Measurements from ENCODE around the gene TRPC1.
A peak's percentile ranks its signal among the peaks of the same experiment; 100 is the strongest.

Gene TRPC1

GRCh38 chr3:142768338-142768737 lies 44.5 kb downstream of the TRPC1 start:
- no peak for DNase-seq

GRCh38 chr3:142777927-142778326 lies 54.1 kb downstream of the TRPC1 start:
- DNase-seq = no peak

- no peak for DNase-seq
These were observed 54.7 kb downstream of the TRPC1 start for GRCh38 chr3:142778541-142778940.

GRCh38 chr3:142779591-142779990 lies 55.8 kb downstream of the TRPC1 start:
- DNase-seq = no peak

GRCh38 chr3:142782616-142783015 lies 58.8 kb downstream of the TRPC1 start:
- no peak for DNase-seq

- DNase-seq = no peak
These were observed 60.4 kb downstream of the TRPC1 start for GRCh38 chr3:142784228-142784627.

GRCh38 chr3:142785996-142786395 lies 62.2 kb downstream of the TRPC1 start:
- no peak for DNase-seq

GRCh38 chr3:142787719-142788118 lies 63.9 kb downstream of the TRPC1 start:
- no peak for DNase-seq

GRCh38 chr3:142794508-142794907 lies 70.7 kb downstream of the TRPC1 start:
- no peak for DNase-seq

- no peak for DNase-seq
These were observed 71.5 kb downstream of the TRPC1 start for GRCh38 chr3:142795332-142795731.

- no peak for DNase-seq
These were observed 73.0 kb downstream of the TRPC1 start for GRCh38 chr3:142796823-142797222.

GRCh38 chr3:142801746-142802145 lies 77.9 kb downstream of the TRPC1 start:
- DNase-seq = no peak

- DNase-seq = no peak
These were observed 79.1 kb downstream of the TRPC1 start for GRCh38 chr3:142802891-142803290.

- no peak for DNase-seq
These were observed 84.5 kb downstream of the TRPC1 start for GRCh38 chr3:142808103-142808917.

GRCh38 chr3:142809259-142809658 lies 85.4 kb downstream of the TRPC1 start:
- DNase-seq = no peak

- no peak for DNase-seq
These were observed 92.0 kb downstream of the TRPC1 start for GRCh38 chr3:142815803-142816202.

GRCh38 chr3:142817356-142817755 lies 93.5 kb downstream of the TRPC1 start:
- no peak for DNase-seq

- DNase-seq = no peak
These were observed 94.1 kb downstream of the TRPC1 start for GRCh38 chr3:142817897-142818296.

GRCh38 chr3:142818651-142819050 lies 94.8 kb downstream of the TRPC1 start:
- DNase-seq = no peak

- no peak for DNase-seq
These were observed 95.3 kb downstream of the TRPC1 start for GRCh38 chr3:142819179-142819578.

- peak; percentile 24 to 52 for DNase-seq
These were observed 105.0 kb downstream of the TRPC1 start for GRCh38 chr3:142828703-142829305.

GRCh38 chr3:142837526-142837925 lies 113.7 kb downstream of the TRPC1 start:
- no peak for DNase-seq

GRCh38 chr3:142839831-142840230 lies 116.0 kb downstream of the TRPC1 start:
- no peak for DNase-seq

GRCh38 chr3:142844339-142844977 lies 120.6 kb downstream of the TRPC1 start:
- peak in 1 of 2 donors; percentile 12 for DNase-seq
